GM12873 (cell line): ENCODE data around the gene DIPK1B.

ENCODE experiments used
- CTCF ChIP-seq: IDR thresholded peaks from 2 replicates; pipeline ENCODE4 v1.5.1; 2012; ENCODE audit warnings: low read depth, mild to moderate bottlenecking, moderate library complexity, low read length, control low read depth; ENCODE audit not compliant: insufficient read depth; ENCODE audit errors: missing control alignments

The DIPK1B gene

DNA sequence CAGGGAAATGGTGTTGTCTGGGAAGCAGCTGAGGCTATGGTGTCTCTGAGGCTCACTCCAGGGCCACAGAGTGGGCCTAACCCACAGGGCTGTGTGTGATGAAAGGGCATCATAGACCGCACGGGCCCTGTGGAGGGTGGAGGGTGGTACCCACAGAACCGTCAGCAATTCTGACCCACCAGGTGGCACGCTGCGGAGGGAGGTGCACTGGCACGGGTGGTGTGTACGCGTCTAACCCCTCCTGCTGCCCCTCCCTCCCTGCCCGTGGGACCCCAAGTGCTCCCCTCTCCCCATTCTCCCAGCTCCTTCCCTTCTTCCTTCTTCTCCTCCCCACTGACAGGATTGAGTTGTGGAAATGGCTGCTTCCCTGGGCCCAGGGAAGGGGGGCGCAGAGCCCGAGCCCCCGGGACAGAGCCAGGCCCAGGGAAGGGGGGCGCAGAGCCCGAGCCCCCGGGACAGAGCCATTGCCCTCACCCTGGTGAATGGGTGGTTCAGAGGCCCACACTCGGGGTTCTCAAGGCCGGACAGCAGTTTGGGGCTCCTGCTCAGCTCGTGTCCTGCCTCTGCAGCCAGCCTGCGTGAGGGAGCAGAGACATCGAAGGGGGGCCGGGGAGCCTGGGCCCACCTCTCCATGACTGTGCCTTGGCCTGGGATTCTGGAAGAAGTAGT lies 23.6 kb downstream of the DIPK1B start:
- no peak for TF ChIP-seq CTCF

GRCh38 chr9:136738960-136739359 lies 26.6 kb downstream of the DIPK1B start:
- no peak for TF ChIP-seq CTCF

DNA sequence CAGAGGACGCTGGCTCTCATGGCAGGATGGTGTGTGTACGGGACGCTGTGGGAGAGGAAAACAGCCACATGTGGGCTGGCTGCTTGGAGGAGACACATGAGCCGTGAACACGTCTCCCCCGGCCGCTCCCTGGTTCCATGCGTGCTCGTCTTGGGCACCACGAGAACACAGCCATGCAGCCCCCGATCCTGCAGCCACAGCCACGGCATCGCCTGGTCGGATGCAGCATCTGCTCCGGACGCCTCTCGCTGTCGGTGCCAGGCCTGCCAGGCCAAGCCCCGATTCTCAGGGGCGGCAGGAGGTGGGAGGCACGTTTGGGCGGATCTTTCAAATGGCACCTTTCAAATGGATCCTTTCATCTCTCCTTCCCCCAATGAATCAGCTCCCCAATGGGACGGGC lies 27.1 kb downstream of the DIPK1B start:
- TF ChIP-seq CTCF: no peak

- TF ChIP-seq CTCF: no peak
These were observed 27.7 kb downstream of the DIPK1B start for GRCh38 chr9:136740069-136740468.

GRCh38 chr9:136740491-136740890 lies 28.1 kb downstream of the DIPK1B start:
- no peak for TF ChIP-seq CTCF

- no peak for TF ChIP-seq CTCF
These were observed 28.9 kb downstream of the DIPK1B start for GRCh38 chr9:136740971-136741882.

DNA sequence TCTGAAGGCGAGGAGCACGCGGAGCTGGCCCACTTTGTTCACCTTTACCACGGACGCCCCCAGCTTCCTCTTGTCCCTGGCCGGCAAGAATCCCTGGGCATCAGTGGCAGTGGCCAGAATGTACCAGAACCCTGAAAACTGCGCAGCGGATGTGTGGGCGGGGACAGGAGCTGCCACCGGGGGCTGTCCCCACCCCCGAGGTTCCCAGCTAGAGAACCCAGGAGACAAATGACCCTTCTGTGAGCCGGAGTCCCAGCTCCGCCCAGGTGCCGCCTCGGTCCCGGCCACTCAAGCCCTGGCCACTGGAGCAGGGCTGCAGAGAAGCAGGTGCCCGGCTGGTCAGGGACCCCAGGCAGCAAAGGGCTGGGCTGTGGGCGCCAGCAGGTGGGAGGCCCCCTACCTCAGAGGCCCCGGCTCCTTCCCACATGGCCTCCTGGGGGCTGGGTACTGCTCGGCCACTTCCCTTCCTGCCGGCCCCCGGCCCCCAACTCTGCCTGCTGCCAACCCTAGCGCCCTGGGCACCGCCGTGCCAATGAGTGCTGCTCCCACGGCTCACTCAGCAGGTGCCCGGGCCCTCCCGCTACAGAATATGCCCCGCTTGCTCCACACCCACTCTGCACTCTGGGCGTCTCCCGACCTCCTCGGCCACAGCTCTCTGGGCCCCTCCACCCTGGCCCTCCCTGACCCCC lies 29.7 kb downstream of the DIPK1B start:
- no peak for TF ChIP-seq CTCF
